Calu3 (cell line): ENCODE results near the gene ZNF343. TPM values are rescaled to one million over a fixed set of nuclear protein-coding genes. Genes with fewer than 3 reads are reported as not detected.

Experiments used
- BruUV-seq: library from RNA; stranded (reverse); fragments of 400-500 nt; replicated peaks from 2 replicates; lab custom pipeline; 2021; lab: Mats Ljungman, UMichigan
- CTCF ChIA-PET: fragments of 300-600 bp; sonication (Branson Sonifier 250); formaldehyde crosslinking; loops from one replicate; lab custom pipeline; 2022; ENCODE audit warnings: antibody characterized with exemption; lab: Charles Lee
- DNase-seq: peaks from one replicate; pipeline ENCODE4 v3.0.0; 2022
- H3K27ac Mint-ChIP-seq: one replicate; pipeline ENCODE4 v1.8.0; 2022; ENCODE audit warnings: mixed read lengths; ENCODE audit not compliant: unreplicated experiment
- H3K27me3 Mint-ChIP-seq: one replicate; pipeline ENCODE4 v1.8.0; 2022; ENCODE audit warnings: mixed read lengths; ENCODE audit not compliant: unreplicated experiment
- H3K36me3 Mint-ChIP-seq: one replicate; pipeline ENCODE4 v1.8.0; 2022; ENCODE audit warnings: mild to moderate bottlenecking, moderate library complexity, mixed read lengths; ENCODE audit not compliant: insufficient read depth, unreplicated experiment
- H3K4me1 Mint-ChIP-seq: one replicate; pipeline ENCODE4 v1.8.0; 2022; ENCODE audit warnings: mild to moderate bottlenecking, low read depth, mixed read lengths; ENCODE audit not compliant: unreplicated experiment
- H3K4me3 Mint-ChIP-seq: one replicate; pipeline ENCODE4 v1.8.0; 2022; ENCODE audit warnings: mild to moderate bottlenecking, low read depth, moderate library complexity, mixed read lengths; ENCODE audit not compliant: unreplicated experiment
- H3K9me3 Mint-ChIP-seq: one replicate; pipeline ENCODE4 v1.8.0; 2022; ENCODE audit warnings: low read depth, mixed read lengths; ENCODE audit not compliant: unreplicated experiment
- intact Hi-C: fragments of 100-400 bp; cut with micrococcal nuclease; formaldehyde crosslinking; loops from one replicate; pipeline ENCODE4 v1.10.0; 2022; ENCODE audit not compliant: unreplicated experiment
- total RNA-seq: library from RNA; stranded (reverse); gene quantifications from 2 replicates; pipeline ENCODE4 v1.2.3, GENCODE V29; 2022
- TF ChIP-seq, protein P1 (sequence below): fragments of 200-600 bp; IDR thresholded peaks from one replicate; pipeline ENCODE4 v1.8.0; 2022; ENCODE audit warnings: antibody characterized with exemption; ENCODE audit not compliant: unreplicated experiment

ZNF343 gene
- total RNA-seq, 1 experiment from 2014 or later = 6.5 TPM

DNA sequence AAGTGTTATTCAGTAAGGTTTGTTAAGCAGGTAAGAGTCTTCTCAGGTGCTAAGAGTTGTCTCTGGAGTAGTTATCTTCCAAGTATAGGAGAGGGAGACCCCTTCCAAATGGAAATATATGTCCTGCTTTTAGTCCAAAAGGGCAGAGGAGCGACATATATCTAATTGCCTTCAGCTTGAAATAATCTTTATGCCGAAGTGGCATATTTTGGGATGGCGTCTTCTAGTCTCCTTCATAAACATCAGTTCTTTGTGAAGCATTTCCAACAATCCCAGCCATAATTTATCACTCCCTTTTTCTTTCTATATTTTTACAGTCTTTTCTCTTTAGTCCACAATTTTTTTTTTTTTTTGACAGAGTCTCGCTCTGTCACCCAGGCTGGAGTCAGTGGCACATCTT lies 33.6 kb upstream of the ZNF343 start:
- no peaks in the 10 kb centered on the region for H3K4me1 Mint-ChIP-seq
- H3K27ac Mint-ChIP-seq = no peak overlapping the region
- CTCF ChIA-PET = no interaction called here
- TF ChIP-seq, protein P1, sequence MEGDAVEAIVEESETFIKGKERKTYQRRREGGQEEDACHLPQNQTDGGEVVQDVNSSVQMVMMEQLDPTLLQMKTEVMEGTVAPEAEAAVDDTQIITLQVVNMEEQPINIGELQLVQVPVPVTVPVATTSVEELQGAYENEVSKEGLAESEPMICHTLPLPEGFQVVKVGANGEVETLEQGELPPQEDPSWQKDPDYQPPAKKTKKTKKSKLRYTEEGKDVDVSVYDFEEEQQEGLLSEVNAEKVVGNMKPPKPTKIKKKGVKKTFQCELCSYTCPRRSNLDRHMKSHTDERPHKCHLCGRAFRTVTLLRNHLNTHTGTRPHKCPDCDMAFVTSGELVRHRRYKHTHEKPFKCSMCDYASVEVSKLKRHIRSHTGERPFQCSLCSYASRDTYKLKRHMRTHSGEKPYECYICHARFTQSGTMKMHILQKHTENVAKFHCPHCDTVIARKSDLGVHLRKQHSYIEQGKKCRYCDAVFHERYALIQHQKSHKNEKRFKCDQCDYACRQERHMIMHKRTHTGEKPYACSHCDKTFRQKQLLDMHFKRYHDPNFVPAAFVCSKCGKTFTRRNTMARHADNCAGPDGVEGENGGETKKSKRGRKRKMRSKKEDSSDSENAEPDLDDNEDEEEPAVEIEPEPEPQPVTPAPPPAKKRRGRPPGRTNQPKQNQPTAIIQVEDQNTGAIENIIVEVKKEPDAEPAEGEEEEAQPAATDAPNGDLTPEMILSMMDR = no peak
- intact Hi-C loops = no loop called here
- no TSS peak for BruUV-seq
- DNase-seq = no peak
- H3K9me3 Mint-ChIP-seq = peaks cover 3% of the 10 kb centered on the region
- H3K4me3 Mint-ChIP-seq = no peak overlapping the region
- no peaks in the 10 kb centered on the region for H3K36me3 Mint-ChIP-seq
- peaks cover 75% of the 10 kb centered on the region for H3K27me3 Mint-ChIP-seq

DNA sequence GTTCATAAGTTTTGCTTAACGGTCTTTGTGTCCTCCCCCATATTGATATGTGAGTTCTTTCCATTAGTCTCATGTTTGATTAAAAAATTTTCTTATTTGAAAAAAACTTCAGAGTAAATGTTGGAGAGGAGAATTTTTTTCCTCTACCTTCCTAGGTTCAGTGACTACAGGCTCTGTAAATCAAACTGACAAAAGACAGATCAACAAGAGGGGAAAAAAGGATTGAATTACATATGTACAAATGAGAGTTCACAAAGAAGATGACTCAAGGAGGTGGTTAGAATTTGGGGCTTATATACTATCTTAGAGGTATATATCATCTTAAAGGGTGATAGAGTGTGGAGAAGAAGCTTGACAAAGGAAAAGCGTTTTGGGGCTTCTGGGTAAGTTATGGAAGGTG lies 33.2 kb upstream of the ZNF343 start:
- peaks cover 77% of the 10 kb centered on the region for H3K27me3 Mint-ChIP-seq
- BruUV-seq = no TSS peak
- CTCF ChIA-PET = no interaction called here
- intact Hi-C loops = no loop called here
- TF ChIP-seq, protein P1 = no peak
- no peaks in the 10 kb centered on the region for H3K4me1 Mint-ChIP-seq
- no peak overlapping the region for H3K4me3 Mint-ChIP-seq
- H3K9me3 Mint-ChIP-seq = peaks cover 3% of the 10 kb centered on the region
- H3K36me3 Mint-ChIP-seq = no peaks in the 10 kb centered on the region
- no peak overlapping the region for H3K27ac Mint-ChIP-seq
- DNase-seq = no peak

DNA sequence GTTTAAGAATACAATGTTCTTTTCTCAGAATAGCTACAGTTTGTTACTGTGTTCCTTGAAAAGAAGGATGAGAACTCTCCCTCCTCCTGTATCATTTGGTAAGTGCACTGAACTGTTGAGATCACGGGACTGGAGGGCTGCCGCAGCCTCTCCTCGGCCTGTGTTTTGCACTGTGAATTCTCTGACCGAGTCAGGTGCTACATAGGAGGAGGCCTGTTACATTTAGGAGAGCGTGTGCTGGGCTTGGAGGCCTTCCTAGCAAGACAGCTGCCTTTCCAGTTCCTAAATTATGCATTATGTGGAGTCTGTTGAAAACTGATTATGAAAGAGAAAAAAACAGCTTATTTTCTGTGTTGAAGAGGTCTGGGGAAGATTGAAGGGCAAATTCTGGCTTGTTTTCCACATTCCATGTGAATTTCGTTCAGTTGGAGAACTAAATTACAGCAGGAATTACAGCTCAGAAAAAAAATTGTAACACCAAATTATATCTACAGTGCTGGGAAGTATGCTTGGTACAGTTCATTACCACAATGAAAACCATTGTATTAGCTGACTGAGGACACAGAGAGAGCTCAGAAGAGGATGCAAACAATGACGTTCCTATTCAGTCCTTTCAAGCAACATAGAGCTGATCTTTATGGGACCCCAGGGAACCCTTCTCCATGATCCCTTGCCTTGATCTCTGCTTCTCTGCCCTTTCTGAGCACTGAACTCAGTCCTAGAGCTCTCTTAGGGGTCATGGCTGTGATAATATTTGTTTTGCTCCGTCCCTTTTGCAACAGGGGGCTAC lies 30.4 kb upstream of the ZNF343 start:
- H3K4me3 Mint-ChIP-seq = no peak overlapping the region
- TF ChIP-seq, protein P1 = no peak
- intact Hi-C loops = no loop called here
- peaks cover 66% of the 10 kb centered on the region for H3K27me3 Mint-ChIP-seq
- H3K9me3 Mint-ChIP-seq = no peaks in the 10 kb centered on the region
- no peaks in the 10 kb centered on the region for H3K36me3 Mint-ChIP-seq
- no TSS peak for BruUV-seq
- CTCF ChIA-PET = no interaction called here
- DNase-seq = no peak
- no peaks in the 10 kb centered on the region for H3K4me1 Mint-ChIP-seq
- H3K27ac Mint-ChIP-seq = no peak overlapping the region

DNA sequence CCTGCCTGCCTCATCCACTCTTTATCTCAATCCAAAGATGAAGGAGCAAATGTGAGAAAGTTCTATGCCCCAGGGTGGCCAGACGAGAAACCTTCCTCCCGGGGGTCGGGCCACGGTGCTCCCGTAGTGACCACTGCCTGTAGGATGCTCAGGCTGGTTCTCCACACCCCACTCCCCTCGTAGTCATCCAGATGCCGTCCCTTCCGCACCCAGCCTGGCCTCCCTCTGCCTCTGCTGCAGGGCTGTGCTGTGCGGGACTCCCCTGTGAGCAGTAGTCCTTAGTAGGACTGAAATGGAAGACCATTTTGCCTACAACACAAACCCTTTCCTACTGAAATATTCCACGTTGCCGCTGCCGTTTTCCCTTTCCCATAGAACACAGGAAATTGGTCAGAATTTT lies 29.6 kb upstream of the ZNF343 start:
- Mint-ChIP-seq H3K27me3 (peaks cover 74% of the 10 kb centered on the region), H3K9me3 (no peaks in the 10 kb centered on the region), H3K4me3 (no peak overlapping the region), H3K4me1 (no peaks in the 10 kb centered on the region), H3K36me3 (no peaks in the 10 kb centered on the region), H3K27ac (no peak overlapping the region)
- TF ChIP-seq, protein P1 = no peak
- no TSS peak for BruUV-seq
- intact Hi-C loops = no loop called here
- CTCF ChIA-PET = no interaction called here
- DNase-seq = no peak
